Caco-2 (cell line): Measurements from ENCODE around the gene AJUBA. TPM values are rescaled to one million over a fixed set of nuclear protein-coding genes. Genes with fewer than 3 reads are reported as not detected.
"Not testable (repeated sequence)": the region's sequence is repeated elsewhere in the genome, so short reads cannot be mapped to it uniquely, and the experiment has no call there.

Experiments used
- BruUV-seq: library from RNA; stranded (reverse); fragments of 400-500 nt; replicated peaks from 2 replicates; lab custom pipeline; 2021; lab: Mats Ljungman, UMichigan
- CTCF ChIA-PET: fragments of 300-600 bp; sonication (Branson Sonifier 250); formaldehyde crosslinking; loops from one replicate; lab custom pipeline; 2022; ENCODE audit warnings: antibody characterized with exemption; lab: Charles Lee
- POLR2A ChIA-PET: fragments of 300-600 bp; sonication (Branson Sonifier 250); formaldehyde crosslinking; loops from one replicate; lab custom pipeline; 2022; ENCODE audit warnings: antibody characterized with exemption; lab: Charles Lee
- DNase-seq, 2 experiments: peaks; one replicate each; pipeline versions ENCODE4 v3.0.0 to v3.0.0-alpha.2; 2020 to 2022
- H3K27me3 ChIP-seq: replicated peaks from 2 replicates; pipeline ENCODE4 v1.6.0; 2011; ENCODE audit warnings: low read length; ENCODE audit not compliant: control insufficient read depth, insufficient read depth
- H3K36me3 ChIP-seq: 2 replicates; pipeline ENCODE4 v1.5.1; 2011; ENCODE audit warnings: low read length; ENCODE audit not compliant: control insufficient read depth, insufficient read depth
- H3K4me1 ChIP-seq: fragments of 250-450 bp; sonication (Bioruptor Pico); 2 replicates; pipeline ENCODE4 v1.5.1; 2020; ENCODE audit warnings: mild to moderate bottlenecking
- H3K4me3 ChIP-seq: 2 replicates; pipeline ENCODE4 v1.5.1; 2011; ENCODE audit warnings: low read depth, mild to moderate bottlenecking, control low read depth, low read length
- H3K9me3 ChIP-seq: fragments of 250-450 bp; sonication (Bioruptor Pico); 2 replicates; pipeline ENCODE4 v1.5.1; 2020; ENCODE audit warnings: mild to moderate bottlenecking, moderate library complexity
- H3K27ac Mint-ChIP-seq: one replicate; pipeline ENCODE4 v1.8.0; 2022; ENCODE audit warnings: mixed read lengths; ENCODE audit not compliant: unreplicated experiment
- H3K27me3 Mint-ChIP-seq: one replicate; pipeline ENCODE4 v1.8.0; 2022; ENCODE audit warnings: mixed read lengths; ENCODE audit not compliant: insufficient read depth, unreplicated experiment
- H3K36me3 Mint-ChIP-seq: one replicate; pipeline ENCODE4 v1.8.0; 2022; ENCODE audit warnings: mild to moderate bottlenecking, mixed read lengths; ENCODE audit not compliant: insufficient read depth, unreplicated experiment
- H3K4me1 Mint-ChIP-seq: one replicate; pipeline ENCODE4 v1.8.0; 2022; ENCODE audit warnings: low read depth, mixed read lengths; ENCODE audit not compliant: unreplicated experiment
- H3K4me3 Mint-ChIP-seq: one replicate; pipeline ENCODE4 v1.8.0; 2022; ENCODE audit warnings: mild to moderate bottlenecking, moderate library complexity, mixed read lengths; ENCODE audit not compliant: unreplicated experiment
- H3K9me3 Mint-ChIP-seq: one replicate; pipeline ENCODE4 v1.8.0; 2022; ENCODE audit warnings: mixed read lengths; ENCODE audit not compliant: unreplicated experiment
- intact Hi-C: fragments of 100-400 bp; cut with micrococcal nuclease; formaldehyde crosslinking; loops from one replicate; pipeline ENCODE4 v1.10.0; 2022; ENCODE audit not compliant: unreplicated experiment
- total RNA-seq: library from RNA; stranded (reverse); gene quantifications from 2 replicates; pipeline ENCODE4 v1.2.3, GENCODE V29; 2022
- TF ChIP-seq, protein P1 (sequence below), 2 experiments: fragments of 200-600 bp in 1 of 2; IDR thresholded peaks; 1 replicate in 1 of 2; 2 replicates in 1 of 2; pipeline versions ENCODE4 v1.5.1 to v1.8.0; 2011 to 2022; ENCODE audit warnings: antibody characterized with exemption in 1 of 2, control low read depth in 1 of 2, inconsistent platforms in 1 of 2, low read depth in 1 of 2, low read length in 1 of 2, mild to moderate bottlenecking in 1 of 2, moderate library complexity in 1 of 2; ENCODE audit not compliant: insufficient read depth in 1 of 2, severe bottlenecking in 1 of 2, unreplicated experiment in 1 of 2

AJUBA gene
- total RNA-seq, 1 experiment from 2014 or later = 211 TPM

DNA sequence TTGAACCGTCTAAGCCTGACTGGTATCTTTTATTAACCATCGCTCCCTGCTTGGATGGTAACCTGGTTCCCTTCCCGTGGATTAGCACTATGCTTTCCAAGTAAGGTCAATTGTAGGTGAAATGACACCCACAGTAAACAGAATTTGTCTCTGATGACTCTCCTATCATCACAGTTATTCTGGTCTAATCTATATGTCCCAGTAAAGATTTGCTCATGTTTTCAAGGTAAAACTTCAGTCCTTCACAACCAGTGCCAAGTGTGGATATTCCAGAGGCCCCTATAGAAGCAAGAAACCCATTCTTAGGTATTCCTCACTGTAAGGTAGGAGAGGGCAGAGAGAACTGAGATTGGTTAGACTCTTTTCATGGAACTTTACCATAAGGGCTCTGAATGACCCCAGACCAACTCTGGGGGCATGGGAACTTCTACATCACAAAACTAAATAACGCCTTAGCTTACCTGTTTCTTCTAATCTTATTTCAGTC, 15.5 kb downstream of the AJUBA start:
- peak overlapping the region; percentile 68 for H3K27ac Mint-ChIP-seq
- peaks cover 67% of the 10 kb centered on the region for H3K36me3 Mint-ChIP-seq
- Histone ChIP-seq H3K4me3 (no peak overlapping the region), H3K36me3 (no peaks in the 10 kb centered on the region; the same call in 1 of the 2 replicates), H3K9me3 (no peaks in the 10 kb centered on the region), H3K4me1 (peaks cover 20% of the 10 kb centered on the region), H3K27me3 (no peaks in the 10 kb centered on the region)
- CTCF ChIA-PET = no interaction called here
- POLR2A ChIA-PET = interaction anchor here (1.0 to 1.2 kb wide), 3 partner anchors 10 to 11 kb away, joined by 3 to 19 read pairs (median 3); partner anchors contain the start of gene HAUS4
- H3K9me3 Mint-ChIP-seq = no peaks in the 10 kb centered on the region
- no peak for DNase-seq
- no TSS peak for BruUV-seq
- H3K27me3 Mint-ChIP-seq = no peaks in the 10 kb centered on the region
- intact Hi-C loops = no loop called here
- H3K4me1 Mint-ChIP-seq = peaks cover under 1% of the 10 kb centered on the region
- TF ChIP-seq, protein P1, sequence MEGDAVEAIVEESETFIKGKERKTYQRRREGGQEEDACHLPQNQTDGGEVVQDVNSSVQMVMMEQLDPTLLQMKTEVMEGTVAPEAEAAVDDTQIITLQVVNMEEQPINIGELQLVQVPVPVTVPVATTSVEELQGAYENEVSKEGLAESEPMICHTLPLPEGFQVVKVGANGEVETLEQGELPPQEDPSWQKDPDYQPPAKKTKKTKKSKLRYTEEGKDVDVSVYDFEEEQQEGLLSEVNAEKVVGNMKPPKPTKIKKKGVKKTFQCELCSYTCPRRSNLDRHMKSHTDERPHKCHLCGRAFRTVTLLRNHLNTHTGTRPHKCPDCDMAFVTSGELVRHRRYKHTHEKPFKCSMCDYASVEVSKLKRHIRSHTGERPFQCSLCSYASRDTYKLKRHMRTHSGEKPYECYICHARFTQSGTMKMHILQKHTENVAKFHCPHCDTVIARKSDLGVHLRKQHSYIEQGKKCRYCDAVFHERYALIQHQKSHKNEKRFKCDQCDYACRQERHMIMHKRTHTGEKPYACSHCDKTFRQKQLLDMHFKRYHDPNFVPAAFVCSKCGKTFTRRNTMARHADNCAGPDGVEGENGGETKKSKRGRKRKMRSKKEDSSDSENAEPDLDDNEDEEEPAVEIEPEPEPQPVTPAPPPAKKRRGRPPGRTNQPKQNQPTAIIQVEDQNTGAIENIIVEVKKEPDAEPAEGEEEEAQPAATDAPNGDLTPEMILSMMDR (IDR thresholded peaks at IDR 0.05; ENCODE audit: insufficient read depth in 1 of 2, low read depth in 1 of 2, low read length in 1 of 2, severe bottlenecking in 1 of 2, unreplicated experiment in 1 of 2) = no peak
- no peak overlapping the region for H3K4me3 Mint-ChIP-seq

- Mint-ChIP-seq H3K36me3 (peaks cover 60% of the 10 kb centered on the region), H3K27ac (peak overlapping the region; percentile 68)
- ChIA-PET CTCF (interaction anchor here (0.6 to 0.8 kb wide), 6 partner anchors 80 to 866 kb away, joined by 3 to 8 read pairs (median 3); no protein-coding TSS in a partner anchor), POLR2A (interaction anchor here (0.6 to 1.2 kb wide), 4 partner anchors 9 to 16 kb away, joined by 5 to 19 read pairs (median 13); partner anchors contain the start of genes AJUBA and HAUS4)
- BruUV-seq, H3K9me3 ChIP-seq, H3K4me3 Mint-ChIP-seq, H3K4me1 Mint-ChIP-seq, H3K36me3 ChIP-seq, H3K4me3 ChIP-seq, intact Hi-C loops, H3K27me3 ChIP-seq, H3K27me3 Mint-ChIP-seq, H3K9me3 Mint-ChIP-seq: not testable (repeated sequence)
- DNase-seq = peak; percentile 53 to 73
- H3K4me1 ChIP-seq = peaks cover 20% of the 10 kb centered on the region
Observed at GRCh38 chr14:22965916-22966782, 16.2 kb downstream of the AJUBA start.

- POLR2A ChIA-PET = no interaction called here
- no peaks in the 10 kb centered on the region for H3K9me3 Mint-ChIP-seq
- no peak for DNase-seq
- H3K4me1 Mint-ChIP-seq = peaks cover 11% of the 10 kb centered on the region
- TF ChIP-seq, protein P1 (IDR thresholded peaks at IDR 0.05; ENCODE audit: insufficient read depth in 1 of 2, low read depth in 1 of 2, low read length in 1 of 2, severe bottlenecking in 1 of 2, unreplicated experiment in 1 of 2) = no peak
- H3K4me3 ChIP-seq = no peak overlapping the region
- H3K4me1 ChIP-seq = peaks cover 25% of the 10 kb centered on the region
- intact Hi-C loops = no loop called here
- H3K36me3 ChIP-seq = no peaks in the 10 kb centered on the region
- H3K27me3 ChIP-seq = no peaks in the 10 kb centered on the region
- H3K27ac Mint-ChIP-seq = no peak overlapping the region
- no TSS peak for BruUV-seq
- no peaks in the 10 kb centered on the region for H3K9me3 ChIP-seq
- CTCF ChIA-PET = no interaction called here
- no peak overlapping the region for H3K4me3 Mint-ChIP-seq
- H3K36me3 Mint-ChIP-seq = peaks cover 20% of the 10 kb centered on the region
- no peaks in the 10 kb centered on the region for H3K27me3 Mint-ChIP-seq
Observed at GRCh38 chr14:22962061-22962676, 20.2 kb downstream of the AJUBA start.
